Neural cell (in vitro differentiated cells): Measurements from ENCODE around the gene ZNF672. TPM values are rescaled to one million over a fixed set of nuclear protein-coding genes. Genes with fewer than 3 reads are reported as not detected.

ENCODE experiments used
- H2AFZ ChIP-seq: fragments of 200-600, 300-800 bp; sonication (generic), shearing (Covaris generic); 2 replicates; pipeline ENCODE4 v1.6.0; 2014; ENCODE audit warnings: low read depth, mild to moderate bottlenecking, antibody characterized with exemption, low read length, moderate library complexity
- H3F3A ChIP-seq: fragments of 200-600 bp; shearing (Covaris generic); 2 replicates; pipeline ENCODE4 v1.6.1; 2016; ENCODE audit warnings: mild to moderate bottlenecking, moderate library complexity, mixed read lengths, antibody characterized with exemption, low read length; ENCODE audit not compliant: insufficient read depth, poor library complexity, severe bottlenecking
- H3K27ac ChIP-seq: fragments of 200-600, 300-800 bp; sonication (generic), shearing (Covaris generic); 2 replicates; pipeline ENCODE4 v1.5.1; 2014; ENCODE audit warnings: mild to moderate bottlenecking, low read length, moderate library complexity
- H3K27me3 ChIP-seq: fragments of 300-800, 200-600 bp; sonication (generic), shearing (Covaris generic); 2 replicates; pipeline ENCODE4 v1.6.0; 2014; ENCODE audit warnings: mild to moderate bottlenecking, low read depth, low read length, moderate library complexity; ENCODE audit not compliant: insufficient read depth
- H3K36me3 ChIP-seq: fragments of 300-800, 200-600 bp; sonication (generic), shearing (Covaris generic); 2 replicates; pipeline ENCODE4 v1.5.1; 2014; ENCODE audit warnings: mild to moderate bottlenecking, antibody characterized with exemption, low read length, moderate library complexity; ENCODE audit not compliant: insufficient read depth
- H3K4me2 ChIP-seq: fragments of 300-800, 200-600 bp; sonication (generic), shearing (Covaris generic); 2 replicates; pipeline ENCODE4 v1.6.0; 2014; ENCODE audit warnings: mild to moderate bottlenecking, low read length
- H3K4me3 ChIP-seq: fragments of 300-800, 200-600 bp; sonication (generic), shearing (Covaris generic); 2 replicates; pipeline ENCODE4 v1.5.1; 2014; ENCODE audit warnings: mild to moderate bottlenecking, low read length, moderate library complexity
- H3K79me2 ChIP-seq: fragments of 200-600 bp; shearing (Covaris generic); replicated peaks from 2 replicates; pipeline ENCODE4 v1.6.0; 2014; ENCODE audit warnings: mild to moderate bottlenecking, low read length, moderate library complexity; ENCODE audit not compliant: insufficient read depth
- H3K9ac ChIP-seq: fragments of 300-800, 200-600 bp; sonication (generic), shearing (Covaris generic); 2 replicates; pipeline ENCODE4 v1.6.1; 2016; ENCODE audit warnings: mild to moderate bottlenecking, low read length, mixed read lengths
- H3K9me2 ChIP-seq: fragments of 200-600 bp; shearing (Covaris generic); 2 replicates; pipeline ENCODE4 v1.6.1; 2016; ENCODE audit warnings: mild to moderate bottlenecking, low read length, mixed read lengths; ENCODE audit not compliant: insufficient read depth
- H3K9me3 ChIP-seq: fragments of 200-600, 300-800 bp; sonication (generic), shearing (Covaris generic); 2 replicates; pipeline ENCODE4 v1.6.1; 2016; ENCODE audit warnings: mild to moderate bottlenecking, mixed run types, low read length, moderate library complexity, mixed read lengths
- H4K20me1 ChIP-seq: fragments of 200-600 bp; shearing (Covaris generic); 2 replicates; pipeline ENCODE4 v1.6.1; 2016; ENCODE audit warnings: mild to moderate bottlenecking, mixed run types; ENCODE audit not compliant: insufficient read depth
- CTCF ChIP-seq: fragments of 450-650 bp; IDR thresholded peaks from 2 replicates; pipeline ENCODE4 v1.5.1; 2014; ENCODE audit warnings: antibody characterized with exemption, mild to moderate bottlenecking, moderate library complexity; ENCODE audit not compliant: poor library complexity, severe bottlenecking
- EP300 ChIP-seq: fragments of 450-650 bp; conservative IDR thresholded peaks from 2 replicates; pipeline ENCODE4 v1.6.1; 2014; ENCODE audit warnings: antibody characterized with exemption, mild to moderate bottlenecking, moderate library complexity; ENCODE audit not compliant: poor library complexity, severe bottlenecking
- EZH2 ChIP-seq: fragments of 200-600, 300-800 bp; shearing (Covaris generic), sonication (generic); IDR thresholded peaks from 2 replicates; pipeline ENCODE4 v1.6.1; 2014; ENCODE audit warnings: antibody characterized with exemption, low read length, borderline replicate concordance, mild to moderate bottlenecking; ENCODE audit not compliant: insufficient read depth, poor library complexity, severe bottlenecking
- MXI1 ChIP-seq: fragments of 450-650 bp; conservative IDR thresholded peaks from 2 replicates; pipeline ENCODE4 v1.6.1; 2014; ENCODE audit warnings: antibody characterized with exemption, mild to moderate bottlenecking; ENCODE audit not compliant: poor library complexity, severe bottlenecking
- POLR2AphosphoS5 ChIP-seq: IDR thresholded peaks from 2 replicates; pipeline ENCODE4 v1.6.1; 2012
- RAD21 ChIP-seq: fragments of 450-650 bp; conservative IDR thresholded peaks from 2 replicates; pipeline ENCODE4 v1.6.1; 2014; ENCODE audit warnings: antibody characterized with exemption, mild to moderate bottlenecking, moderate library complexity
- REST ChIP-seq: IDR thresholded peaks from 2 replicates; pipeline ENCODE4 v1.6.1; 2012; ENCODE audit warnings: borderline replicate concordance
- SMC3 ChIP-seq: fragments of 450-650 bp; conservative IDR thresholded peaks from 2 replicates; pipeline ENCODE4 v1.6.1; 2014; ENCODE audit warnings: antibody characterized with exemption, mild to moderate bottlenecking, moderate library complexity; ENCODE audit not compliant: poor library complexity
- TAF1 ChIP-seq: IDR thresholded peaks from 2 replicates; pipeline ENCODE4 v1.6.1; 2012; ENCODE audit warnings: low read depth
- polyA plus RNA-seq: library from polyadenylated mRNA; depleted of rRNA; stranded (reverse); fragments of >200 nt; gene quantifications from 2 replicates; pipeline ENCODE4 v1.2.3, GENCODE V29; 2014

ZNF672 gene
- polyA plus RNA-seq, 1 donor from 2014 or later: 22.9 TPM

- Histone ChIP-seq H3K4me3 (no peak overlapping the region), H3K9ac (no peak overlapping the region), H3K9me3 (no peaks in the 10 kb centered on the region), H3K4me2 (no peak overlapping the region), H3K27ac (no peak overlapping the region), H2AFZ (no peak overlapping the region), H3F3A (no peaks in the 10 kb centered on the region), H3K36me3 (no peaks in the 10 kb centered on the region), H3K9me2 (no peaks in the 10 kb centered on the region), H4K20me1 (no peaks in the 10 kb centered on the region), H3K79me2 (no peaks in the 10 kb centered on the region), H3K27me3 (no peaks in the 10 kb centered on the region)
- TF ChIP-seq MXI1: no peak
- TF ChIP-seq CTCF: no peak
- no peak for TF ChIP-seq RAD21
- no peak for TF ChIP-seq POLR2AphosphoS5
- no peak for TF ChIP-seq EP300
- TF ChIP-seq REST: no peak
- no peak for TF ChIP-seq SMC3
- TF ChIP-seq EZH2: no peak
- TF ChIP-seq TAF1: no peak
These were observed 26.2 kb upstream of the ZNF672 start for GRCh38 chr1:248811514-248812490.

- no peaks in the 10 kb centered on the region for H3K9me2 ChIP-seq
- no peak overlapping the region for H3K27ac ChIP-seq
- H3K9me3 ChIP-seq: no peaks in the 10 kb centered on the region
- H3K9ac ChIP-seq: no peak overlapping the region
- no peak overlapping the region for H3K4me2 ChIP-seq
- no peak for TF ChIP-seq REST
- TF ChIP-seq MXI1: no peak
- no peak overlapping the region for H2AFZ ChIP-seq
- H3K4me3 ChIP-seq: no peak overlapping the region
- H3K79me2 ChIP-seq: no peaks in the 10 kb centered on the region
- H3K36me3 ChIP-seq: no peaks in the 10 kb centered on the region
- H3F3A ChIP-seq: no peaks in the 10 kb centered on the region
- no peaks in the 10 kb centered on the region for H3K27me3 ChIP-seq
- H4K20me1 ChIP-seq: no peaks in the 10 kb centered on the region
These were observed 25.1 kb upstream of the ZNF672 start for GRCh38 chr1:248812736-248813425.
